GM18505 (cell line): Measurements from ENCODE around the gene MNX1.

Experiments
- ATAC-seq: cut with Tn5 transposase; IDR thresholded peaks from one replicate; pipeline ENCODE4 v1.9.1; 2021; ENCODE audit not compliant: unreplicated experiment
- POLR2A ChIP-seq: IDR thresholded peaks from 4 replicates; pipeline ENCODE4 v1.6.1; 2011; ENCODE audit warnings: borderline replicate concordance; ENCODE audit not compliant: insufficient read depth, insufficient read length; ENCODE audit errors: extremely low read depth

The MNX1 gene

GRCh38 chr7:156999958-157000726, 10.3 kb downstream of the MNX1 start:
- ATAC-seq: no peak
- no peak for TF ChIP-seq POLR2A

GRCh38 chr7:156998988-156999957, 11.2 kb downstream of the MNX1 start:
- TF ChIP-seq POLR2A: no peak
- ATAC-seq: no peak

GRCh38 chr7:156994417-156994816, 16.0 kb downstream of the MNX1 start:
- ATAC-seq: no peak
- no peak for TF ChIP-seq POLR2A

GRCh38 chr7:156993925-156994235, 16.6 kb downstream of the MNX1 start:
- no peak for ATAC-seq
- no peak for TF ChIP-seq POLR2A

- no peak for ATAC-seq
- no peak for TF ChIP-seq POLR2A
These were observed 17.2 kb downstream of the MNX1 start for GRCh38 chr7:156993021-156993924.

GRCh38 chr7:156989766-156990535, 20.5 kb downstream of the MNX1 start:
- ATAC-seq: no peak
- no peak for TF ChIP-seq POLR2A

- ATAC-seq: no peak
- TF ChIP-seq POLR2A: no peak
These were observed 21.9 kb downstream of the MNX1 start for GRCh38 chr7:156988343-156989185.

- ATAC-seq: no peak
- no peak for TF ChIP-seq POLR2A
These were observed 24.1 kb downstream of the MNX1 start for GRCh38 chr7:156986378-156986777.

- no peak for ATAC-seq
- TF ChIP-seq POLR2A: no peak
These were observed 25.1 kb downstream of the MNX1 start for GRCh38 chr7:156985101-156985992.

GRCh38 chr7:156984174-156984891, 26.1 kb downstream of the MNX1 start:
- TF ChIP-seq POLR2A: no peak
- no peak for ATAC-seq
